Measurements from ENCODE around the gene KCNQ4. TPM values are rescaled to one million over a fixed set of nuclear protein-coding genes. Genes with fewer than 3 reads are reported as not detected.
A peak's percentile ranks its signal among the peaks of the same experiment; 100 is the strongest.

The KCNQ4 gene
- total and polyA plus RNA-seq, 2 donors from 2014 or later = 0.65 to 1.2 TPM

- peaks cover 0 to 7% (median 0%) of the 10 kb centered on the region in 3 donors for H3K4me1 ChIP-seq (ENCODE audit: control insufficient read depth in 2 of 3, insufficient read depth in 2 of 3, low read depth in 1 of 3, low read length in 3 of 3)
- TF ChIP-seq CTCF (IDR thresholded peaks at IDR 0.05; ENCODE audit: borderline replicate concordance, extremely low read depth, insufficient read depth) = no peak
- no peak overlapping the region for H3K4me3 ChIP-seq (ENCODE audit: low read length in 3 of 3)
- FAIRE-seq (no peak), DNase-seq (peak in 3 of 5 donors; percentile 52 to 63 (median 61))
- H3K27me3 ChIP-seq (ENCODE audit: control insufficient read depth, insufficient read depth, low read length) = no peaks in the 10 kb centered on the region
- H3K36me3 ChIP-seq (ENCODE audit: control insufficient read depth in 2 of 3, insufficient read depth in 3 of 3, low read length in 3 of 3) = no peaks in the 10 kb centered on the region
- H3K9me3 ChIP-seq (ENCODE audit: control insufficient read depth in 2 of 3, insufficient read depth in 1 of 3, low read length in 3 of 3) = no peaks in the 10 kb centered on the region
- no peak overlapping the region for H3K27ac ChIP-seq (ENCODE audit: low read depth in 2 of 2, low read length in 2 of 2)
- intact Hi-C loops (cut with DNase I) = no loop called here
- no peak overlapping the region for H3K9ac ChIP-seq (ENCODE audit: low read length in 3 of 3)
These were observed 11.6 kb downstream of the KCNQ4 start for GRCh38 chr1:40794974-40795715.

- no peak for DNase-seq
- no peak overlapping the region for H3K27ac ChIP-seq (ENCODE audit: low read depth in 2 of 2, low read length in 2 of 2)
- H3K9ac ChIP-seq (ENCODE audit: low read length in 3 of 3) = no peak overlapping the region
- H3K4me3 ChIP-seq (ENCODE audit: low read length in 3 of 3) = no peak overlapping the region
- intact Hi-C loops (cut with DNase I) = no loop called here
- FAIRE-seq = no peak
- H3K36me3 ChIP-seq (ENCODE audit: control insufficient read depth in 2 of 3, insufficient read depth in 3 of 3, low read length in 3 of 3) = no peaks in the 10 kb centered on the region
- H3K4me1 ChIP-seq (ENCODE audit: control insufficient read depth in 2 of 3, insufficient read depth in 2 of 3, low read depth in 1 of 3, low read length in 3 of 3) = peaks cover 0 to 7% (median 0%) of the 10 kb centered on the region in 3 donors
- no peaks in the 10 kb centered on the region for H3K9me3 ChIP-seq (ENCODE audit: control insufficient read depth in 2 of 3, insufficient read depth in 1 of 3, low read length in 3 of 3)
- no peaks in the 10 kb centered on the region for H3K27me3 ChIP-seq (ENCODE audit: control insufficient read depth, insufficient read depth, low read length)
- TF ChIP-seq CTCF (IDR thresholded peaks at IDR 0.05; ENCODE audit: borderline replicate concordance, extremely low read depth, insufficient read depth) = no peak
These were observed 12.4 kb downstream of the KCNQ4 start for GRCh38 chr1:40795811-40796586.

- no peak for DNase-seq
- Histone ChIP-seq H3K4me3 (ENCODE audit: low read length in 3 of 3) (no peak overlapping the region), H3K27ac (ENCODE audit: low read depth in 2 of 2, low read length in 2 of 2) (no peak overlapping the region), H3K4me1 (ENCODE audit: control insufficient read depth in 2 of 3, insufficient read depth in 2 of 3, low read depth in 1 of 3, low read length in 3 of 3) (peaks cover 0 to 13% (median 3%) of the 10 kb centered on the region in 3 donors), H3K36me3 (ENCODE audit: control insufficient read depth in 2 of 3, insufficient read depth in 3 of 3, low read length in 3 of 3) (no peaks in the 10 kb centered on the region), H3K27me3 (ENCODE audit: control insufficient read depth, insufficient read depth, low read length) (no peaks in the 10 kb centered on the region), H3K9me3 (ENCODE audit: control insufficient read depth in 2 of 3, insufficient read depth in 1 of 3, low read length in 3 of 3) (no peaks in the 10 kb centered on the region), H3K9ac (ENCODE audit: low read length in 3 of 3) (no peak overlapping the region)
- no peak for FAIRE-seq
- TF ChIP-seq CTCF (IDR thresholded peaks at IDR 0.05; ENCODE audit: borderline replicate concordance, extremely low read depth, insufficient read depth) = no peak
- intact Hi-C loops (cut with DNase I) = no loop called here
These were observed 13.5 kb downstream of the KCNQ4 start for GRCh38 chr1:40796939-40797667.

Measured in kidney (tissue), 14 donors.